ENCODE results near the gene RPL22L1.

GRCh38 chr3:170863816-170864215, 6.2 kb downstream of the RPL22L1 start:
- TF ChIP-seq CTCF (IDR thresholded peaks at IDR 0.05; ENCODE audit: low read depth, low read length, missing input control), result no peak
- no peak for TF ChIP-seq TAF1 (conservative IDR thresholded peaks at IDR 0.05)
- TF ChIP-seq SP1 (IDR thresholded peaks at IDR 0.05), result no peak
- TF ChIP-seq RAD21 (IDR thresholded peaks at IDR 0.05), result no peak
- TF ChIP-seq JUND (IDR thresholded peaks at IDR 0.05), result no peak
- no peak for TF ChIP-seq REST (IDR thresholded peaks at IDR 0.05)
- no peak for TF ChIP-seq ATF3 (IDR thresholded peaks at IDR 0.05)
- TF ChIP-seq ZBTB33 (IDR thresholded peaks at IDR 0.05), result no peak
